Left hindlimb (tissue), 1 donor: ENCODE data around the gene IGF2R.
"Not testable (repeated sequence)": the region's sequence is repeated elsewhere in the genome, so short reads cannot be mapped to it uniquely, and the experiment has no call there.

Experiments
- DNase-seq: peaks from one replicate; pipeline ENCODE4 v3.0.0-alpha.2; 2018

The IGF2R gene

DNA sequence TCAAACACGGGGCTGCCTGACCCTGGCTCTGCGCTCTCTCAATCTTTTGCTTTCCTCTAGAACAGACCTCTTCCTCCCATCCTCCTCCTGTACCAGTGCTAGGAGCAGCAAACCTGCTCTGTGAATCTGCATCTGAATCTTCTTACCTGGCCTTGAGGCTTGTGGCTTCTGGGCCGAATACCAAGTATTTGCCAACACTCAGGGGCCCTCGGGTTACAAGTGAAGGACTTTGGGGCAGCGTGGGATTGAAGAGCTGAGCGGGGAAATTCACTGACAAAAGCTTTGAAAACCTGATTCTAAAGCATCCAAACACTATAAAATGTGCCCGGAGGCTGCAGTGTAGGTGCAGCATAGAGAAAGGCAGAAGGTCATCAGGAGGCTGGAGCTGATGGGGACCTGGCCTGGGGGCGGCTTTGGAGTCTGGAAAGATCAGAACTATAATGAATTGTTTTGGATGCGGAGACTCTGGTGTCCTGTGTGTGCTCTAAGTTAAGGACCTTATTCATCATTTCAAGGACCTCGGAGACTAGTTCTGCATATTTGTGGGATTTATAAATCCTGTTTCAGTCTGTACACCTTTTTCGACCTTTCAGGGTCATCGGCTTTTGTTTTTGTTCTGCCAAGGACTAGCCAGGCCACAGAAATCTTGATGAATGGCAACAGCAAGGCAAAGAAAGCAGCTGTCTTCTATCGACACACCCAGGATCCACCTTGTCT is 16.4 kb upstream of the IGF2R start:
- DNase-seq, result no peak

DNA sequence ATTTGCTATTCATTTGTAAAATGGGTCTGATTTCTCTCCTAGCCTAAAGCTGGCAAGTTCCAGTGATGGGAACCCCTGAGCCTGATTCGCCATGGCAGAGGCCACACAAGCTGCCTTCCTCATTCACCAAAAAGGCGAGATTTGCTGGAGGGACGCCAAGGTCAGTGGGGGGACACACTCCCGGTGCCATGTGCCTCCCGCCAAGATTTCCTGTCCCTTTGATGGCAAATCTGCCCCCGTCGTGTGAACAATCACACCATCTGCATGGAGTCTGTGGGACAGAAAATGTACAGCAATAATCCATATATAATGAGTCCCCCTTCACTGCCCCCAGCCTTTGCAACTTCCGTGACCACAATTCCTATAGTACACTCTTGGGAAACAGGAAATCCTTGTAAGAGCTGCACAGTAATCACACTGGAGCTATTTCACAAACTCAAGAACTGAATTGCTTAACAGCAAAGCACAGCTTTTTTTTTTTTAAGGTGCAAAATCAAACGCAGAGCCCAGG is 15.7 kb upstream of the IGF2R start:
- peak; percentile 43 for DNase-seq

DNA sequence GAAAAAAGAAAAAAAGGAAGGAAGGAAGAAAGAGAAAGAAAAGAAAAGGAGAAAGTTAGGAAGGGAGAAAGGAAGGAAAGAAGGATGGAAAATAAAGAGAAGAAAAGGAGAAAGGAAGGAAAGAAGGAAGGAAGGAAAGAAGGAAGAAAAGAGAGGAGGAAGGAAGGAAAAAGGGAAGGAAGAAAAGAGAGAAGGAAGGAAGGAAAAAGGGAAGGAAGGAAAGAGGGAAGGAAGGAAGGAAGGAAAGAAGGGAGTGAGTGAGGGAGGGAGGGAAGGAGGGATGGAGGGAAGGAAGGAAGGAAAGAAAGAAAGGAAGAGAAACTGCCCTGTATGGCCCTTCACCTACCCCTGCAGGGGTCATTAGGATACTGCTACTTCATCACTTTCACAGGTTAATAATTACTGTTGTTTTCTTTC is 12.9 kb upstream of the IGF2R start:
- no peak for DNase-seq

DNA sequence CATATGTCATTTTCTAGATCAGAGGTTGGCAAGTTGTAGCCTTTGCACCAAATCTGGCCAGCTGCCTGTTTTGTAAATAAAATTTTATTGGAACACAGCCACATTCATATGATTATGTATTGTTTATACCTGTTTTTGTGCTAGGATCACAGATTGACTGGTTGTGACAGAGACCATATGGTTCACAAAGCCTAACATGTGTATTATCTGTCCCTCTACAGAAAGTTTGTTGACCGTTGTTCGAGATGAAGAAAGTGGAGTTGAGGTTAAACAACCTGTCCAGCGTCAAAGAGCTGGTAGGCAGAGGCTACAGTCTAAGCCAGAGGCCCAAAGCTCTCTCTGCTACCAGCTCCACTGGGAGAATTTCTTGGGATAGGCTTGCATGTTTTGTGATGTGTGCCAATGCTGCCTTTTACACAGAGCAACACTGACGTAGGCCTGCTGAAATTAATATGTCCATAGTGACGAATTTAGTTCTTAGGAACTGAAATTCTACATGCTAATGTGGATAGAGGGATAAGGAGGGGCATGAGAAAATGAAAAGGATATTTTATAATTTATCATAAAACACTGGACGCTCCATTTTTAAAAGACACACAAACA is 11.7 kb upstream of the IGF2R start:
- DNase-seq, result no peak

DNA sequence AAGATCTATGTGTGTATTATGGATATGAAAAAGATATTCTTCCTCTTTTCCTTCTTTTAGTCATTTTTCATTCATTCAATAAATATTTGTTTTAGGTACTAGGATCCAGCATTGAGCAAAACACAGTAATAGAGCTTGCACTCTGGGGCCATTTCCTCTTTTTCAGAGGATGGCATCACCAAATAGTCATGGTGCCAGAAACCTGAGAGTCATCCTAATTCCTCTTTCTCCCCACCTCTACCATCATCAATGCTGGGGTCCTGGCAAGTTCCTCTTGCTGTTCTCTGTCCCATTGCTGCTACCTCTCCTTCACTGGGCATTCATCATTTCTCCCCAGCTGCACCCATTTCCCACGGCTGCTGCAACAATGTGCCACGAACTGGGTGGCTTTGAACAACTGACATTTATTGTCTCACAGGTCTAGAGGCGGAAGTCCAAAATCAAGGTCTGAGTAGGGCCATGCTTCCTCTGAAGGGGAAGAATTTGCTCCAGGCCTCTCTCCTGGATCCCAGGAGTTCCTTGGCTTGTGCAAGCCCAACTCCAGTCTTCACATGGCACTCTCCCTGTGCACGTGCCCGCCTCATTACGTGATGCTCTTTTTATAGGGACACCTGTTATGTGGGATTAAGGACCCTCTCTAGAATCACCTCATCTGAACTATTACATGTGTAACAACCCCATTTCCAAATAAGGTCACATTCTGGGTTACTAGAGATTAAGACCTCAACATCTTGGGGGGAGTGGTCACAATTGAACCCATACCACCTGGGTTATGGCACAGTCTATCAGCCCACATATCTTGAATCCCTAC is 9.5 kb upstream of the IGF2R start:
- DNase-seq, result no peak

DNA sequence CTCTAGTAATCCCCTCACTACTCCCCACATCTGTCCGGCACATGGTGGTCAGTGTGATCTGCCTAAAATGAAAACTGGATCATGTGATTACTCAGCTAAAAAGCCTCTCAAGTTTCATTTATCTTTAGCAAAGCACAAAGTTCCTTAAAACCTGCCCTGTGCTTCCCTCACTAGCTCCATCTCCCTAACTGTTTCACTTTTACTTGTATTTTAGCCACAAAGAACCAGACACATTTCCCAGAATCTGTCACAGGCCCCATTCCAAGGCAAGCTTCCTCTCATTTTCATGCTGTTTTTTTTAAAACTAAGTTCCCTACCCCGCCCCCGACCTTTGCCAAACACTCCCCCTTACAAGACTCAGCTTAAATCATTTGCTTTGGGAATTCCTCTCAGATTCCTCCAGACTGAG is 8.9 kb upstream of the IGF2R start:
- DNase-seq, result no peak

DNA sequence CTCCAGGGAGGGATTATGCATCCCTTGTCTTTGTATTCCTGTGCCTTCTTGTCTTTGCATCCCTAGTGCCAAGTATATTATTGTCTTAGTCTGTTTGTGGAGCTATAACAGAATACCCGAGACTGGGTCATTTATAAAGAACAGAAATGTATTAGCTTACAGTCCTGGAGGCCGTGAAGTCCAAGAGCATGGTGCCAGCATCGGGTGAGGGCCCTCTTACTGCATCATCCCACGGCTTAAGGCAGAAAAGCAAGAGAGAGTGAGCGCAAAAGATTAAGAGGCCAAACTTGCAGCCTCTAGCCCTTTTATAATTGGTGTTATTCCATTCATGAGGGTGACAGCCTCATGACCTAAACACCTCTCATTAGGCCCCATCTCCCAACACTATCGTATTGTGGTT is 8.4 kb upstream of the IGF2R start:
- DNase-seq, result no peak

DNA sequence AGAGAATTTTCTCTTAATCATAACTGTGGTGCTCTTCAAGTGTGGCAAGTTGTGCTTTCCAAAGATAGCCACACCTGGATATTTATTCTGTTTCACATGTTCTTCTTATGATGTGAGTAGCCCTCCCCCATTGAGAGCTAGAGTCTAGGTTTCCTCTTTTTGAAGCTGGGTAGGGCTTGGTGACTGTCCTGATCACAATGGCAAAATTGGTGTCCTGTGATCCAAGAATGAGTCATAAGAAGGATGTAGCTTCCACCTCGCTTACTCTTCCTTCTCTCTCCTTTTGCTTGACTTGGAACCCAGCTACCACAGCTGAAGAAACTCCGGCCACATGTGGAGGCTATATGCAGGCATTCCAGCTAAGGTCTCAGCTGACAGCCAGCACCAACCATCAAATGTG is 7.4 kb upstream of the IGF2R start:
- no peak for DNase-seq

DNA sequence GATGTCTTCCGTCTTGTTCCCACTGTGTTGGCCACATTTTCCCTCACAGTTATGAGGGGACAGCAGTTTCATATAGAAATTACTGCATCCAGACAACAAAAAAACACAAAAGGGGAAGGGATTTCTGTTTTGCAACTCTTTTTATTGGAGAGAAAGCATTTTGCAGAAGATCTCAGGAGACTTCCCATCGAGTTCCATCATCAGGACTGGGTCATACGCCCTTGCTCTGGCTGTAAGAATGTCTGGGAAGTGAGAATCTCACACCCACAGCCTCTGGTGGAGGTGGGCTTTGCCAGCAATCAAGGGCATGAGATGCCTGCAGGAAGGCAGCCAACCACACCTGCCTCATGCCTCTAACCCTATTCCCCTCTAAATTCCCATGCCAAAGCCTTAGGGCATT is 5.8 kb upstream of the IGF2R start:
- no peak for DNase-seq

DNA sequence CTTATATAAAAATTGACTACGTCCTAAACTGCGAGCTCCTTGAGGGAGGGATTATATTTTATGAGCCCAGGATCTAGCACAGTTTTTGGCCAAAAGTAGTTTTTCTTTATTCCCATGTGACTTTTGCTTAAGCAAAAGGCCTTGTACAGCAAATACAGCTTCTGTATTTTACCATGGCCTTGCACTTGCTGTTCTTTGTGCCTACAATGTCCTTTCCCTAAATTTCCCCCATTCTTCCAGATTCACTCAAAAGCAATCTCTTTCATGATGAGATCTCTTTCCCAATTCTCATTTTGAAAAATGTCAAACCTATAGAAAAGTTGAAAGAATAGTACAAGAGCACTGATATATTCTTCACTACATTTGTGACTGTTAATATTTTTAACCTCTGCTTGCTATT is 4.8 kb upstream of the IGF2R start:
- DNase-seq, result no peak

DNA sequence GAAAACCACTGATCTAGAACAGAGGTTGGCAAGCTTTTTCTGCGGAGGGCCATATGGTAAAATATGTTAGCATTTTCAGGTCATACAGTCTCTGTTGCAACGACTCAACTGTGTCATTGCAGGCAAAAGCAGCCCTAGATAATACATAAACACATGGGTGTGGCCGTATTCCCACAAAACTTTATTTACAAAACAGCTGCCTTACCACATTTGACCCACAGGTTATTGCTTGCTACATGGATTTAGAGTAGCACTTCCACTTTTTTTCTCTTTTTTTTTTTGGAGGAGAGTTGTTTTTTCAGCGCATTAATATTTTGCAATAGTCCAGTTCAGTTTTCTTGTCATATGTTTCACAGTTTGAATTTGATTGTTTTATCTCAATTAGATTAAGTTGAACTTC is 2.5 kb upstream of the IGF2R start:
- no peak for DNase-seq

DNA sequence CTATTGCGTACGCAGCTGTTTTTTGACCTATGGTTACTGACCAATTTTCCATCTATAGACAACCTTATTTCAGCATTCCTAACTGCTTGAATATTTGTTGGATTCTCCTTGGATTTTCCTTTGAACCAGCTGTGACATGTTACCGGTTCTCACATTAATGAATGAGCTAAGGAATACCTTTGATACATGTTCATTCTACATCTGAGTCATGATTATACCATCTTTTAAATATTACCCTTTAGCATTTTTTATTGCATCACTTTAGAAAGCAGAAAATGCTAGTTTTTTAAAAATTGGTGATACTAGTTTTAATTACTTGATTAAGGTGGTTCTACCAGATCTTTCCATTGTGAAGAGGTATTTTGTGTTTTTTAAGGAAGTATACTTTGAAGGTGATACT is 1.9 kb upstream of the IGF2R start:
- DNase-seq, result no peak

DNA sequence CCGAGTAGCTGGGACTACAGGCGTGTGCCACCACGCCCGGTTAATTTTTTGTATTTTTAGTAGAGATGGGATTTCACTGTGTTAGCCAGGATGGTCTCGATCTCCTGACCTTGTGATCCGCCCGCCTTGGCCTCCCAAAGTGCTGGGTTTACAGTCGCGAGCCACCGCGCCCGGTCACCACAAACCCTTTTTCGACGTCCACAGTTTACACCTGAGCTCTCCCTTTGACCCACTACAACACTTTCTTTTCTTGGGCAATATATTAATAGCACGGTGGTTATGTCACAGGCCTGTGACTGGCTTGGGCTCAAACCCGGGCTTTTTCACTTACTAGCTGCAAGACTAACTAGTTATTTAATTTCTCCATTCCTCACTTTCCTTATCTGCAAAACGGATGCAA is 1.3 kb upstream of the IGF2R start:
- not testable (repeated sequence) for DNase-seq

DNA sequence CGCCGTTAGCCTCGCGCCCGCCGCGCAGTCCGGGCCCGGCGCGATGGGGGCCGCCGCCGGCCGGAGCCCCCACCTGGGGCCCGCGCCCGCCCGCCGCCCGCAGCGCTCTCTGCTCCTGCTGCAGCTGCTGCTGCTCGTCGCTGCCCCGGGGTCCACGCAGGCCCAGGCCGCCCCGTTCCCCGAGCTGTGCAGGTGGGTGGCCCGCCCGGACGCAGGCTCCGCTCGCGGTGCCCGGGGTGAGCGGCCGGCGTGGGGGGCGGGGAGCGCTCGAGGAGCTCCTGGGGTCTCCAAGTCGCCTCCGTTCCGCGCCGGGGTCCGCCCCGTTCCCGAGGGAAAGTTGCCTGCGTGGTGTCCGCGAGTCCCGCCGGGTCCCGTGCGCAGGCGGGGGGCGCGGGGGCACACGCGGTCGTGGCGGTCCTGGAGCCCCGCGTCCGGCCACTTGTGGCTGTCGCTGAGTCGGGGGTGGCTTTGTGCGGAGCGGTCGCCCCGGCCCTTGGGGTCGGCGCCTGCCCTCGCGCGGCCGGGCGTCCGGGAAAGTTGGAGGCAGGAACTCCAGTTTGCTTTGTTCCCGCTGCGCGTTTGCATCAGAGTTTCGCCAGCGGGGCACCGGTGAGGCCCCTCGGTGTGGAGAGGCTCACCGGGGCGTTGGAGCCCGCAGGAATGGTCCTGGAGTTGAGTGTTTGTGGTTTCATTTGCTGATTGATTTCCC is 476 bp downstream of the IGF2R start:
- peak; percentile 72 for DNase-seq

DNA sequence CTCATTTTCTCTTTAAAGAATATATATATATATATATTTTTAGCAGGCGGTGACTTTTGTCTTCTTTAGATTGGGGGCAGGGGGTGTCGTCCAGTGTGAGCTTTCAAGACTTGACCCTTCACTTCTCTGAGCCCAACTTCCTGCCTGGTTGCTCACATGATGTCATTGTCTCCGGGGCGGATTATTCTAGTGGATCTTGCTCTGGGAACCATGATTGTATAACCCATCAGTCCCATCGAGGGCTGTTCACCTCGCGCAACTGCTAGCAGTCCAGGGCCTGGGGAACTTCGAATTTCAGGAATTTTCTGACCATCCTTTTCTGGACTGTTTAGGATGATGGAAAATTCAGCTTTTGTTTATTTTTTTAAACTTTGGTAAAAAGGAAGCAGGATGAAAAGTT is 1.0 kb downstream of the IGF2R start:
- peak; percentile 70 for DNase-seq

DNA sequence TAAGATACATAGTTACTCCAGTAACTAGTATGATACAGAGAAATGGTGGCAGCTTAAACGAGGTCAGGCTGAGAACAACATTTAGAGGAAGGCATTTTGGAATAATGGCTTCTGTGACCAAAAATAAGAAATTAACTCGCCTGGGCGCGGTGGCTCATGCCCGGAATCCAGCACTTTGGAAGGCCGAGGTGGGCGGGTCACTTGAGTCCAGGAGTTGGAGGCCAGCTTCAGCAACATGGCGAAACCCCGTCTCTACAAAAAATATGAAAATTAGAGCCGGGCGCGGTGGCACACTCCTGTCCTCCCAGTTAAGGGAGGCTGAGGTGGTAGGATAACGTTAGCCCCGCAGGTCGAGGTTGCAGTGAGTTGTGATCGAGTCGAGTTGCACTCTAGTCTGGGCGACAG is 1.8 kb downstream of the IGF2R start:
- DNase-seq, result no peak

DNA sequence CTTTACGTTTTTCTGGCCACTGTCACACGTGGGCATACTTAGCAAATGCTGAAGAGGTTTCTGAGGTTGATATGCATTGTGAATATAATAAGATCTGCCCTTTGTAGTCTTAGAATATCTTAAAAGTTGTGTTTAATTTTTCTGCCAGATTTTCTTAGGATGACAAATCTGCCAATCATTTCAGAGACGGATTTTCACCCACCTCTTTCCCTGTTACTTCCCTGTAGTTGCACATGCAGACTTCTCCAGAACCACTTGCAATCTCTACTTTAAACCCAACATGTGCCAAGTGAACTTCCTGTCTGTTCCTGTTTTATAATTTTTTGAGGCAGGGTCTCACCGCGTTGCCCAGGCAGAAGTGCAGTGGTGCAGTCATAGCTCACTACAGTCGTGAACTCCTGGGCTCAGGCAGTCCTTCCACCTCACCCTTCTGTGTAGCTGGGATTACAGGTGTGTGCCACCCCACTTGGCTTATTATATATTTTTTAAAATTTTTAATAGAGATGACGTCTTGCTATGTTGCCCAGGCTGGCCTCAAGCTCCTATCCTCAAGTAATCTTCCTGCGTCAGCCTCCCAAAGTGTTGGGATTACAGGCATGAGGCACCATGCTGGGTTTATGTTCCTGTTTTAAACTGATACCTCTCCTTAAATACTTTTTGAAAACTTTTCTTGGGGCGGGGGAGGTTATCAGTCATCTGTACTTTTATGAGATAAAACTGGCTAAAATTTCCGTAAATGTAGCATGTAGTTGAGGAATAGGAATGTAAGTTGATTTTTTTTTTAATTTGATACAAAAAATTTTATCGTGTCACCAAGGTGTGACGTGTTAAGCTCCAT is 2.7 kb downstream of the IGF2R start:
- no peak for DNase-seq

DNA sequence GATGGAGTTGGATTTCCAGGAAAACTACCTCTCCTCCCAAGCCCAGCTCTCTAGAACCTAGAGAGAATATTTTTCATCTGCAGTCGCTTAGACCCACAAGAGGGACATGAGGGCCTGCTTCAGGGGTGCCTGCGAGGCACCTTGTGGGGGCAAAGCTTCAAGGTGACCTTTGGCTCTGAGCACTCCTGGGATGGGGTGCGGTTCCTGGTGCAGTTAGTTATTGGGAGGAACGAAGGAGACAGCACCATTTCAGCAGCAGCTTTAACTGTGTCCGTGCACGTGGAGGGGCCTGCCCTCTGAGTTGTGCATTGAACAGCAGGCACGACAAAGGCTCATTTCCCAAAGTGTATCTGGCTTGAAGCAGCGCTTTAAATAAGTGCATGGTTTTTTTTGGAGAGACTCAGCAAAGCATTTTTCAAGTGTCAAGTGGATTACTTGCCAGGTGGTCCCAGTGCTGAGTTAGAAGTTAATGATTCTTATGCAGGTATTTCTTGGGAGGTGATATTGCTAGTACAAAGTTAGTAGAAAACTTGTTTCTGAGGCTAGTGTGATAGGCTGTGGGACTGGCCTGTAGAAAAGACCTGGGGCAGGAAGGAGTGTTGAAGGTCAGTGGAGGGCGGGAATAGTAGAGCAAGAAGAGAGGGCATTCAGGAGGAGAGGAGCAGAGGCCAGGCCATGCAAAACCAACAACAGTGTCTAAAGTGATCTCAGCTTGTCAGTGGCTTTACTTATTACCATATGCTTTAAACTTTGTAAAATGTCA is 3.8 kb downstream of the IGF2R start:
- DNase-seq, result no peak

DNA sequence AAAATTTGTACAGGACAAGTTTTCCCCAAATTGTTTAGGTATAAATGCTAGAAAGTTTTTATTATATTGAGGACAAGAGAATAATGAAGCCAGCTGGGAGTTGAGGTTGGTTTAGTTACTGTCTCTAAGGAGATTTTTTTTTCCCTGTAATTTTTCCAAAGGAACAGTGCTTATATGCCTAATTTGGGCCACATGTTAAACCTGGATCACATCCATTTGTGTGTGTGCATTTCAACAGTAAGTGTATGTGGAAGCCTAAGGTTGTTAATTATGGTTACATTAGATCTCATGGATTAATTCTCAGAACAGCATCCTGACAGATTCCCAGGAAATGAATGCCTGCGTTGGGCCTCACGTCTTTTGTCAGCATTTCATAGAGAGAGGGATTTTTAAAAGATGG is 4.5 kb downstream of the IGF2R start:
- DNase-seq, result no peak

DNA sequence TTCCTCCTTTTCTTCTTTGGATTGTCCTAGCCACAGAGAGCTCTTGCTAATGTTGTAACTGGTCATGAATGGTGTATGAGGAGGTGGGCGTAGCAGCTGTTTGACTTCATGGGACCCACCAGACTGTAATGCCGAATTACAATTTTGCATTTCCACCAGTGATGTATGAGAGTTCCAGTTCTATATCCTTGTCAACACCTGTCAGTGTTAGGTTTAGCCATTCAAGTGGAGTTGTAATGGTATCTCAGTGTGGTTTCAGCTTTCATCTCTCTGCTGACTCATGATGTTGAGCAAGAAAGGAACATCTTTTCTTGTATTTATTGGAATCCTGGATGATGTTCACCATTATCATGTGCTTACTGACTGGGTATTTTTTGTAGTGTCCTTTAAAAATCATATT is 5.1 kb downstream of the IGF2R start:
- no peak for DNase-seq

DNA sequence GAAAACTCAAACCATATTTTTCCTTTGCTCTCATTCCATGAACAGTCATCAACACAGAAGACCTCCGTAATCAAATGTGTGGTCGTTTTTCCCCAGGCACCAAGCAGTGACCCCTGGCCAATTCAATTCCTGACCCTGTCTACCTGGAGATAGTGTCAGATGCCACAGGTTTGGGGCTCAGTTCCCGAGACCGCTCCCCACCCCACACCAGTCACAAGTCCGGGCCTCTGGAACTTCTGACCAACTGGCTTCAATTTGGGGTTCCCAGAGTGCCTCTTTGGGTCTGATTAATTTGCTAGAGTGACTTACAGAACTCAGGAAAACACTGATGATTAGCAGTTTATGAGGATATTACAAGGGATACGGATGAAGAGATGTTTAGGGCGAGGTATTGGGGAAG is 6.0 kb downstream of the IGF2R start:
- DNase-seq, result no peak
